CD14-positive monocyte (primary cell): ENCODE data around the gene PLXNB1. TPM values are rescaled to one million over a fixed set of nuclear protein-coding genes. Genes with fewer than 3 reads are reported as not detected.
A peak's percentile ranks its signal among the peaks of the same experiment; 100 is the strongest.

Experiments
- DNase-seq, 3 donors: peaks; one replicate each; pipeline ENCODE4 v3.0.0-alpha.2; 2011 to 2022
- H2AFZ ChIP-seq: 2 replicates; pipeline ENCODE4 v1.6.0; 2012; ENCODE audit warnings: mild to moderate bottlenecking, low read depth, low read length, inconsistent platforms; ENCODE audit not compliant: insufficient read depth, poor library complexity, severe bottlenecking
- H3K27ac ChIP-seq, 2 donors: 1 replicate in 1 of 2; 2 replicates in 1 of 2; pipeline ENCODE4 v1.5.1; 2012 to 2013; ENCODE audit warnings: low read length in 2 of 2, control low read depth in 1 of 2, inconsistent platforms in 1 of 2, low read depth in 1 of 2, mild to moderate bottlenecking in 1 of 2
- H3K27me3 ChIP-seq, 2 donors: one replicate each; pipeline versions ENCODE4 v1.6.0 to v1.6.1; 2011 to 2013; ENCODE audit warnings: low read length in 2 of 2; ENCODE audit not compliant: control insufficient read depth in 2 of 2, insufficient read depth in 2 of 2
- H3K36me3 ChIP-seq, 2 donors: replicated peaks in 1 of 2; 1 replicate in 1 of 2; 2 replicates in 1 of 2; pipeline versions ENCODE4 v1.5.1 to v1.6.1; 2012 to 2013; ENCODE audit warnings: low read length in 2 of 2, control low read depth in 1 of 2, inconsistent platforms in 1 of 2, mild to moderate bottlenecking in 1 of 2; ENCODE audit not compliant: insufficient read depth in 2 of 2, control insufficient read depth in 1 of 2
- H3K4me1 ChIP-seq, 2 donors: 1 replicate in 1 of 2; 2 replicates in 1 of 2; pipeline versions ENCODE4 v1.5.1 to v1.6.1; 2012 to 2013; ENCODE audit warnings: low read length in 2 of 2, control low read depth in 1 of 2, inconsistent platforms in 1 of 2, mild to moderate bottlenecking in 1 of 2, moderate library complexity in 1 of 2; ENCODE audit not compliant: insufficient read depth in 2 of 2, control insufficient read depth in 1 of 2
- H3K4me2 ChIP-seq: replicated peaks from 2 replicates; pipeline ENCODE3; 2012; ENCODE audit warnings: low read length, moderate library complexity, mild to moderate bottlenecking; ENCODE audit not compliant: poor library complexity, severe bottlenecking; ENCODE audit errors: extremely low read depth
- H3K4me3 ChIP-seq, 3 experiments: fragments of 200-600 bp in 1 of 3; sonication (generic) in 1 of 3; replicated peaks in 1 of 3; 1 replicate in 2 of 3; 2 replicates in 1 of 3; pipeline ENCODE4 v1.5.1; 2011 to 2013; ENCODE audit warnings: low read length in 3 of 3, mild to moderate bottlenecking in 3 of 3, control low read depth in 2 of 3, low read depth in 2 of 3, inconsistent platforms in 1 of 3, moderate library complexity in 1 of 3
- H3K79me2 ChIP-seq: 2 replicates; pipeline ENCODE4 v1.6.0; 2012; ENCODE audit warnings: mild to moderate bottlenecking, control low read depth, inconsistent platforms, low read length, moderate library complexity; ENCODE audit not compliant: insufficient read depth
- H3K9ac ChIP-seq: 2 replicates; pipeline ENCODE4 v1.6.0; 2017; ENCODE audit warnings: low read length, mild to moderate bottlenecking; ENCODE audit not compliant: insufficient read depth, poor library complexity, severe bottlenecking
- H3K9me3 ChIP-seq, 2 donors: replicated peaks in 1 of 2; 1 replicate in 1 of 2; 2 replicates in 1 of 2; pipeline versions ENCODE4 v1.5.1 to v1.6.1; 2012 to 2013; ENCODE audit warnings: low read length in 2 of 2, control low read depth in 1 of 2; ENCODE audit not compliant: control insufficient read depth in 1 of 2, insufficient read depth in 1 of 2
- H4K20me1 ChIP-seq: 2 replicates; pipeline ENCODE4 v1.6.0; 2012; ENCODE audit warnings: mild to moderate bottlenecking, low read length, control low read depth, moderate library complexity; ENCODE audit not compliant: insufficient read depth
- H3K27ac Mint-ChIP-seq, 7 donors: one replicate each; pipeline ENCODE4 v1.8.0; 2020; ENCODE audit warnings: mild to moderate bottlenecking in 7 of 7, mixed read lengths in 7 of 7, moderate library complexity in 6 of 7, inconsistent platforms in 2 of 7
- H3K27me3 Mint-ChIP-seq, 3 donors: one replicate each; pipeline ENCODE4 v1.8.0; 2021 to 2022; ENCODE audit warnings: low read depth in 3 of 3, mild to moderate bottlenecking in 3 of 3, mixed read lengths in 3 of 3, moderate library complexity in 3 of 3, inconsistent platforms in 1 of 3
- H3K36me3 Mint-ChIP-seq, 2 donors: one replicate each; pipeline ENCODE4 v1.8.0; 2020; ENCODE audit warnings: mixed read lengths in 2 of 2, inconsistent platforms in 1 of 2, mild to moderate bottlenecking in 1 of 2
- H3K4me1 Mint-ChIP-seq: one replicate; pipeline ENCODE4 v1.8.0; 2020; ENCODE audit warnings: mild to moderate bottlenecking, mixed read lengths
- H3K4me3 Mint-ChIP-seq, 2 donors: one replicate each; pipeline ENCODE4 v1.8.0; 2020; ENCODE audit warnings: mild to moderate bottlenecking in 2 of 2, mixed read lengths in 2 of 2, moderate library complexity in 1 of 2
- H3K9me3 Mint-ChIP-seq, 7 donors: one replicate each; pipeline ENCODE4 v1.8.0; 2020 to 2022; ENCODE audit warnings: mixed read lengths in 7 of 7, mild to moderate bottlenecking in 6 of 7, moderate library complexity in 6 of 7, inconsistent platforms in 2 of 7
- CTCF ChIP-seq: fragments of 200-600 bp; IDR thresholded peaks from one replicate; pipeline ENCODE4 v1.8.0; 2022; ENCODE audit warnings: antibody characterized with exemption, mild to moderate bottlenecking
- WGBS: methylation state at CpG from one replicate; pipeline ENCODE4 v1.1.5; 2013; ENCODE audit warnings: missing lambda C conversion rate; ENCODE audit not compliant: insufficient coverage; 5-methylcytosine and 5-hydroxymethylcytosine counted together
- intact Hi-C, 2 donors: fragments of 100-400 bp; cut with micrococcal nuclease; formaldehyde crosslinking; loops; one replicate each; pipeline versions ENCODE4 v1.15.0 to v1.15.1; 2023
- polyA plus RNA-seq, 3 donors: library from polyadenylated mRNA; depleted of rRNA in 1 of 3; unstranded in 2 of 3; stranded (reverse) in 1 of 3; fragments of 300-500 nt in 2 of 3; fragments of >200 nt in 1 of 3; fragmentation: Illumina TruSeq in 2 of 3; gene quantifications; 1 replicate in 2 of 3; 2 replicates in 1 of 3; pipeline ENCODE4 v1.2.3, GENCODE V29; 2012 to 2021

The PLXNB1 gene
- polyA plus RNA-seq, 3 donors: 0.14 to 4.3 TPM; not detected in 1

- intact Hi-C loops: loop anchor here (5.0 kb wide), 2 partner anchors 34 to 284 kb away; partner anchors contain the start of gene NCKIPSD (in 2 of the 2)
- no peaks in the 10 kb centered on the region for H3K9me3 Mint-ChIP-seq
- H3K27me3 ChIP-seq: no peaks in the 10 kb centered on the region
Observed at GRCh38 chr3:48403533-48404439, 26.1 kb downstream of the PLXNB1 start.

DNA sequence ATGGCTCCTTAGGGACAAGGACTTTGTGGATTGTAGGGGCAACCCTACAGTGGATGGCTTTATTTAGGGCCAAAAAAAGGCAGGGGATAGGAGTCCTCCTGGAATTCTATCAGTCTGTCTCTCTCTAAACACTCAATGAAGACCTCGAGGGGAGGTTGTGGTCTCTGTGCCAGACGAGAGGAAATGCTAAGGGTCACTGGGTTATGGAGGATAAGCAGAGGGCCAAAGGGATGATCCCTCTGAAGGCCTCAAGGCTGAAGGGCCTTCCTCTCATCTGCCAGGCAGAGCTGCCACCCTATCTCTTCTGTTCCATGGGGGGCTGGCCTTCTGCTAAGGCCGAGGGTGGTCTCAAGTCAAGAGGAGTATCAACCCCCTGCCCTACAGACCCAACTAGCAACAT is 27.0 kb downstream of the PLXNB1 start:
- Mint-ChIP-seq H3K27ac (no peak overlapping the region), H3K27me3 (peaks cover 0 to 3% (median 0%) of the 10 kb centered on the region in 3 donors), H3K36me3 (no peaks in the 10 kb centered on the region), H3K9me3 (no peaks in the 10 kb centered on the region), H3K4me1 (peaks cover 7% of the 10 kb centered on the region), H3K4me3 (no peak overlapping the region)
- WGBS: 88% methylated on average over 1 of the region's 3 CpGs
- no peak for TF ChIP-seq CTCF
- DNase-seq: no peak
- Histone ChIP-seq H3K4me1 (peaks cover under 1 to 3% of the 10 kb centered on the region in 2 donors), H3K9ac (no peak overlapping the region), H3K36me3 (no peaks in the 10 kb centered on the region), H3K27ac (no peak overlapping the region), H3K79me2 (no peaks in the 10 kb centered on the region), H3K4me3 (no peak overlapping the region), H4K20me1 (no peaks in the 10 kb centered on the region), H3K9me3 (no peaks in the 10 kb centered on the region), H3K27me3 (no peaks in the 10 kb centered on the region), H3K4me2 (no peak overlapping the region), H2AFZ (no peak overlapping the region)
- intact Hi-C loops: loop anchor here (5.0 kb wide), 2 partner anchors 34 to 284 kb away; partner anchors contain the start of gene NCKIPSD (in 2 of the 2)

More at GRCh38 chr3:48403533-48404439, 26.1 kb downstream of the PLXNB1 start:
- Mint-ChIP-seq H3K27ac (peak overlapping the region in 1 of 7 donors; percentile 21), H3K4me1 (peaks cover 3% of the 10 kb centered on the region), H3K4me3 (no peak overlapping the region), H3K36me3 (no peaks in the 10 kb centered on the region), H3K27me3 (peaks cover 0 to 6% (median 0%) of the 10 kb centered on the region in 3 donors)
- no peak for DNase-seq
- 89% methylated on average over 11 of the region's 15 CpGs for WGBS
- H3K4me3 ChIP-seq: no peak overlapping the region
- no peaks in the 10 kb centered on the region for H3K79me2 ChIP-seq
- H3K9me3 ChIP-seq: no peaks in the 10 kb centered on the region
- H3K27ac ChIP-seq: no peak overlapping the region
- TF ChIP-seq CTCF: no peak
- H3K4me2 ChIP-seq: no peak overlapping the region
- H4K20me1 ChIP-seq: no peaks in the 10 kb centered on the region
- no peak overlapping the region for H2AFZ ChIP-seq
- no peak overlapping the region for H3K9ac ChIP-seq
- no peaks in the 10 kb centered on the region for H3K36me3 ChIP-seq
- H3K4me1 ChIP-seq: no peaks in the 10 kb centered on the region
